HG03469 (cell line): ENCODE data around the gene MON1A.

Experiments used
- ATAC-seq: cut with Tn5 transposase; IDR thresholded peaks from one replicate; pipeline ENCODE4 v1.9.1; 2021; ENCODE audit warnings: mild to moderate bottlenecking, moderate library complexity, moderate number of reproducible peaks; ENCODE audit not compliant: unreplicated experiment

Gene MON1A

DNA sequence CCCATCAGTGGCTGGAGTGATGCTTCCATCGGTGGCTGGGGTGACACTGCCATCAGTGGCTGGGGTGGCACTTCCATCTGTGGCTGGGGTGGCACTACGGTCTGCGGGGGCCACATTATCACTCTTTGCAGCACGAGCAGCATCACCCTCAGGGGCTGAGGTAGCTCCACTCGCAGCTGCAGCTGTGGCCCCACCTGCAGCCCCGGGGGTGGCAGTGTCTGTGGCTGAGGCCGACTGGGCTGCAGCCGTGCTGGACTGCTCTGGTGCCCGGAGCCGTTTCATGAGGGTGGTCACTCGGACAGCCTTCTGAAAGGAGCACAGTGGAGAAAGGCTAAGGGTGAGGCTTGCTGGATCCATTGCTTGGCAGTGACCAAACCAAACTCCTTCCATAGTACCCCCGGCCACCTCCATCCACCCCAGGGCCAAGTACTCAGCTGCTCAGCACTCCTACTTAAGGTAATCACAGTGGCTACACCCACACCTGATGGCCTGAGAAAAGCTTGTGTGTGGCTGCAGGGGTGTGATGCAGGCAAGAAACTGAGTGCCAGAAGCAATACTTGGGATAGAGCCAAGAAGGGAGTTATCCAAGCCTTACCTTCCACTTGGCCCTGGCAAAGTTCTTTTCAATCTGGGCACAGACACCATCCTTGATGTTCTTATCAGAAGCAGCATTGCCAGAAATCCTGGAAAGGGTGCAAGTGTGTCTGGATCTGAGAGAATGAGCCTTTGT is 69.9 kb downstream of the MON1A start:
- no peak for ATAC-seq
